Measurements from ENCODE around the gene CLTA. TPM values are rescaled to one million over a fixed set of nuclear protein-coding genes. Genes with fewer than 3 reads are reported as not detected.
"Not testable (repeated sequence)": the region's sequence is repeated elsewhere in the genome, so short reads cannot be mapped to it uniquely, and the experiment has no call there.

The CLTA gene
- total and polyA plus RNA-seq, 2 experiments from 2014 or later: 218 to 240 TPM

DNA sequence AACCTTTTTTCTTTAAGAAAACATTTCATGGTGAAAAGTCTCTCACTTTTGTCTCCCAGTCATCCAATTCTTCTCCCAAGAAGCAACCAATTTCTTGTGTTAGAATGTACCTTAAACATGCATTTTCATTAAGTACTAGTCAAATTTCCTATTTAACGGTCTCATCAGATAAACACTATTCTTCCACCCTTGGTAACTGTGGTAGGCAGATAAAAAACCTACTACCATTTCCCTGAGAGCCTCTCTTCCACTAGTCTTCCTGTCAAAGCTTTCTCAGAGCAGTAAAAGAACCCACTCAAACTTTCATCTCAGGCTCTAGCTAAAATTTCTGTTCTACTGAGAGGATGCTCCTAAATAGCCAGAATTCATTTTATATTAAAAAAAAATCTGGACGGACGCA is 56.6 kb downstream of the CLTA start:
- Histone ChIP-seq H3K9me3 (ENCODE audit: low read depth) (no peaks in the 10 kb centered on the region), H3K9ac (no peak overlapping the region), H3K4me2 (ENCODE audit: unreplicated experiment) (no peak overlapping the region), H3K4me3 (no peak overlapping the region), H2AFZ (no peak overlapping the region), H3K27ac (no peak overlapping the region), H3K79me2 (ENCODE audit: insufficient read depth) (peaks cover 93% of the 10 kb centered on the region), H3F3A (ENCODE audit: insufficient read depth) (peaks cover 13% of the 10 kb centered on the region; the same call in 1 of the 2 replicates), H3K36me3 (ENCODE audit: low read depth) (peaks cover 16% of the 10 kb centered on the region; the same call in 1 of the 2 replicates), H3K9me2 (ENCODE audit: insufficient read depth) (no peaks in the 10 kb centered on the region), H3K4me1 (ENCODE audit: insufficient read depth) (no peaks in the 10 kb centered on the region), H3K27me3 (replicated peaks; ENCODE audit: insufficient read depth) (no peaks in the 10 kb centered on the region), H4K20me1 (ENCODE audit: insufficient read depth) (peaks cover 7% of the 10 kb centered on the region; the same call in 1 of the 2 replicates)
- WGBS, 2 experiments (ENCODE audit: low coverage in 1 of 2, low lambda C conversion rate in 2 of 2, missing lambda C conversion rate in 2 of 2): 86 to 94% methylated on average over 3 of the region's 3 CpGs
- no peak for TF ChIP-seq EZH2phosphoT487 (IDR thresholded peaks at IDR 0.05; ENCODE audit: insufficient read depth, low read depth)
- TF ChIP-seq EZH2 (IDR thresholded peaks at IDR 0.05; ENCODE audit: insufficient read depth, poor library complexity, severe bottlenecking): no peak
- in situ Hi-C loops (cut with MboI): loop anchor here (10.0 kb wide), 1 partner anchor 87 kb away; no protein-coding TSS in a partner anchor
- no peak for DNase-seq

DNA sequence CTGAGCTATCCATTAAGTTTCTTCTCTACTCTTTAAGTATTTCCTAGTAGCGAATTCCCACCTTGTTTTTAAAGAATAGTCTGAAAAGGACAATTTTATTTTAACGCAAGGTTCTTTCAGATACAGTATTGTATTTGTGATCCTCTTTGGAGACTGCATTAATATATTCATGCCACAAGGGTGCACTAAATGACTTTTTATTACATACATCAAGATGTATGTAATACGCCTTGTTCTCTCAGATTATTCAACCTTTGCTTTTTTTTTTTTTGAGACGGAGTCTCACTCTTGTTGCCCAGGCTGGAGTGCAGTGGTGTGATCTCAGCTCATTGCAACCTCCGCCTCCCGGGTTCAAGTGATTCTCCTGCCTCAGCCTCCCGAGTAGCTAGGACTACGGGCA is 57.3 kb downstream of the CLTA start:
- not testable (repeated sequence) for H4K20me1 ChIP-seq (ENCODE audit: insufficient read depth); H3K4me2 ChIP-seq (ENCODE audit: unreplicated experiment); H3K4me1 ChIP-seq (ENCODE audit: insufficient read depth); H3K9me3 ChIP-seq (ENCODE audit: low read depth); H3K9ac ChIP-seq; H3K9me2 ChIP-seq (ENCODE audit: insufficient read depth); H3K27ac ChIP-seq; H2AFZ ChIP-seq; H3K27me3 ChIP-seq (replicated peaks; ENCODE audit: insufficient read depth); H3K4me3 ChIP-seq
- H3K36me3 ChIP-seq (ENCODE audit: low read depth): peaks cover 16% of the 10 kb centered on the region; the same call in 1 of the 2 replicates
- in situ Hi-C loops (cut with MboI): loop anchor here (10.0 kb wide), 1 partner anchor 87 kb away; no protein-coding TSS in a partner anchor
- WGBS, 2 experiments (ENCODE audit: low coverage in 1 of 2, low lambda C conversion rate in 2 of 2, missing lambda C conversion rate in 2 of 2): 70 to 72% methylated on average over 8 of the region's 8 CpGs
- H3K79me2 ChIP-seq (ENCODE audit: insufficient read depth): peaks cover 93% of the 10 kb centered on the region
- H3F3A ChIP-seq (ENCODE audit: insufficient read depth): peaks cover 13% of the 10 kb centered on the region; the same call in 1 of the 2 replicates
- peak; percentile 60 for DNase-seq

DNA sequence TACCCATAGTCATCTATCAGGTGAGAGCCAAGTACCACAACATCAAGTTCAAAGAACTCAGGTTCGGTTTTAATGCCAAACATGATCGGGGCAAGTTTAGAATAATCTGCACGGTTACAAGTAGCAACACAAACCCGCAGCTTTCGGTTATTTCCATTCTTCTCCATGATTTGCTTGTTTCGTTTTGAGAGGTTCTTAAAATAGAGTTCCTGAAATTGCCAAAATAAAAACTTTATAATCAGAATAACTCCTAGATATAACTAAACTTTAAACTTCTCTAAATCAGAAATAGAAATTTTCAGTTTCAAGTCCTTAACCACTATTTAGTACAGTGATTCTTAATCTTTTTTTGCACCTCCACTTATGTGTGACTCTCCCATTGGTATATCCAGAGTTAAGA is 58.5 kb downstream of the CLTA start:
- Histone ChIP-seq H3K9me2 (ENCODE audit: insufficient read depth) (no peaks in the 10 kb centered on the region), H3K4me3 (no peak overlapping the region), H2AFZ (no peak overlapping the region), H3K27ac (no peak overlapping the region), H3K36me3 (ENCODE audit: low read depth) (peaks cover 9% of the 10 kb centered on the region; the same call in 1 of the 2 replicates), H4K20me1 (ENCODE audit: insufficient read depth) (peaks cover 3% of the 10 kb centered on the region; the same call in 1 of the 2 replicates), H3K9ac (no peak overlapping the region), H3F3A (ENCODE audit: insufficient read depth) (peaks cover 13% of the 10 kb centered on the region; the same call in 1 of the 2 replicates), H3K9me3 (ENCODE audit: low read depth) (no peaks in the 10 kb centered on the region), H3K4me2 (ENCODE audit: unreplicated experiment) (no peak overlapping the region), H3K27me3 (replicated peaks; ENCODE audit: insufficient read depth) (no peaks in the 10 kb centered on the region), H3K4me1 (ENCODE audit: insufficient read depth) (no peaks in the 10 kb centered on the region), H3K79me2 (ENCODE audit: insufficient read depth) (peaks cover 93% of the 10 kb centered on the region)
- no peak for TF ChIP-seq EZH2 (IDR thresholded peaks at IDR 0.05; ENCODE audit: insufficient read depth, poor library complexity, severe bottlenecking)
- in situ Hi-C loops (cut with MboI): loop anchor here (10.0 kb wide), 1 partner anchor 86 kb away; no protein-coding TSS in a partner anchor
- no peak for DNase-seq
- WGBS, 2 experiments (ENCODE audit: low coverage in 1 of 2, low lambda C conversion rate in 2 of 2, missing lambda C conversion rate in 2 of 2): 88 to 92% methylated on average over 6 of the region's 6 CpGs

DNA sequence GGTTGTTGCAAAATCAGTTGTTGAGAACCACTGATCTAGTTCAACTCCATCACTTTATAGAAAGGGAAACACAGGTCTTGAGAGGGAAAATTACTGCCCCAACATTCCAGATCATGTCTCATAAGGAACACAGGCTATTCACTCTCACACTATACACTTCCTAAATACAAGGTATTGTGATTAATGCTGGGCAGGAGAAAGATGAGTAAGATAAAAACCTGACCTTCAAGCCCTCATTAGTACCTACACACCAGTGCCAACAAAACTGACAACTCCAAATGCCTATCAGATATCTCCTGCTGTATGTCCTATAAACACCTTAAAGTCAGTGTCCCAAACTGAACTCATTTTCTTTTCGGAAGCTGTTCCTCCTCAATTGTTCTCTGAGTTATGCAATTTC is 59.4 kb downstream of the CLTA start:
- H3K27me3 ChIP-seq (replicated peaks; ENCODE audit: insufficient read depth): no peaks in the 10 kb centered on the region

More for the DNA sequence above, 59.4 kb downstream of the CLTA start:
- Histone ChIP-seq H3K27ac (no peak overlapping the region), H2AFZ (no peak overlapping the region), H3K4me1 (ENCODE audit: insufficient read depth) (no peaks in the 10 kb centered on the region), H3K9me2 (ENCODE audit: insufficient read depth) (no peaks in the 10 kb centered on the region), H3K4me2 (ENCODE audit: unreplicated experiment) (no peak overlapping the region), H4K20me1 (ENCODE audit: insufficient read depth) (peaks cover 3% of the 10 kb centered on the region; the same call in 1 of the 2 replicates), H3K36me3 (ENCODE audit: low read depth) (peaks cover 7% of the 10 kb centered on the region; the same call in 1 of the 2 replicates), H3K9me3 (ENCODE audit: low read depth) (no peaks in the 10 kb centered on the region), H3F3A (ENCODE audit: insufficient read depth) (peaks cover 13% of the 10 kb centered on the region; the same call in 1 of the 2 replicates), H3K9ac (no peak overlapping the region), H3K4me3 (no peak overlapping the region), H3K79me2 (ENCODE audit: insufficient read depth) (peaks cover 93% of the 10 kb centered on the region)
- DNase-seq: peak; percentile 23
- in situ Hi-C loops (cut with MboI): no loop called here
- no peak for TF ChIP-seq EZH2 (IDR thresholded peaks at IDR 0.05; ENCODE audit: insufficient read depth, poor library complexity, severe bottlenecking)
- no peak for TF ChIP-seq EZH2phosphoT487 (IDR thresholded peaks at IDR 0.05; ENCODE audit: insufficient read depth, low read depth)
- WGBS, 2 experiments (ENCODE audit: low coverage in 1 of 2, low lambda C conversion rate in 2 of 2, missing lambda C conversion rate in 2 of 2): 45 to 61% methylated on average over 1 of the region's 1 CpG
